Hepatocyte (in vitro differentiated cells): ENCODE results near the gene ARHGAP26.
"Not testable (repeated sequence)": the region's sequence is repeated elsewhere in the genome, so short reads cannot be mapped to it uniquely, and the experiment has no call there.

ENCODE experiments used
- EZH2 ChIP-seq: fragments of 200-600 bp; sonication (generic); IDR thresholded peaks from 2 replicates; pipeline ENCODE4 v1.6.1; 2016; ENCODE audit warnings: antibody characterized with exemption, mild to moderate bottlenecking, borderline replicate concordance
- TF ChIP-seq, protein P1 (sequence below): fragments of 200-600 bp; sonication (generic); IDR thresholded peaks from 2 replicates; pipeline ENCODE4 v1.5.1; 2016; ENCODE audit warnings: antibody characterized with exemption, mild to moderate bottlenecking; ENCODE audit not compliant: poor library complexity

DNA sequence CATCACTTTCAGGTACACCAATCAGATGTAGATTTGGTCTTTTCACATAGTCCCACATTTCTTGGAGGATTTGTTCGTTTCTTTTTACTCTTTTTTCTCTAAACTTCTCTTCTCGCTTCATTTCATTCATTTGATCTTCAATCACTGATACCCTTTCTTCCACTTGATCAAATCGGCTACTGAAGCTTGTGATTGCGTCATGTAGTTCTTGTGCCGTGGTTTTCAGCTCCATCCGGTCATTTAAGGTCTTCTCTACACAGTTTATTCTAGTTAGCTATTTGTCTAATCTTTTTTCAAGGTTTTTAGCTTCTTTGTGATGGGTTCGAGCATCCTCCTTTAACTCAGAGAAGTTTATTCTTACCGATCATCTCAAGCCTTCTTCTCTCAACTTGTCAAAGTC, 219.9 kb downstream of the ARHGAP26 start:
- TF ChIP-seq EZH2, result not testable (repeated sequence)
- TF ChIP-seq, protein P1, sequence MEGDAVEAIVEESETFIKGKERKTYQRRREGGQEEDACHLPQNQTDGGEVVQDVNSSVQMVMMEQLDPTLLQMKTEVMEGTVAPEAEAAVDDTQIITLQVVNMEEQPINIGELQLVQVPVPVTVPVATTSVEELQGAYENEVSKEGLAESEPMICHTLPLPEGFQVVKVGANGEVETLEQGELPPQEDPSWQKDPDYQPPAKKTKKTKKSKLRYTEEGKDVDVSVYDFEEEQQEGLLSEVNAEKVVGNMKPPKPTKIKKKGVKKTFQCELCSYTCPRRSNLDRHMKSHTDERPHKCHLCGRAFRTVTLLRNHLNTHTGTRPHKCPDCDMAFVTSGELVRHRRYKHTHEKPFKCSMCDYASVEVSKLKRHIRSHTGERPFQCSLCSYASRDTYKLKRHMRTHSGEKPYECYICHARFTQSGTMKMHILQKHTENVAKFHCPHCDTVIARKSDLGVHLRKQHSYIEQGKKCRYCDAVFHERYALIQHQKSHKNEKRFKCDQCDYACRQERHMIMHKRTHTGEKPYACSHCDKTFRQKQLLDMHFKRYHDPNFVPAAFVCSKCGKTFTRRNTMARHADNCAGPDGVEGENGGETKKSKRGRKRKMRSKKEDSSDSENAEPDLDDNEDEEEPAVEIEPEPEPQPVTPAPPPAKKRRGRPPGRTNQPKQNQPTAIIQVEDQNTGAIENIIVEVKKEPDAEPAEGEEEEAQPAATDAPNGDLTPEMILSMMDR, result not testable (repeated sequence)
